Medulla oblongata (tissue), 1 donor: ENCODE measurements around the gene ZNF621.

ENCODE experiments used
- DNase-seq: peaks from one replicate; pipeline ENCODE4 v3.0.0-alpha.2; 2015; ENCODE audit errors: extremely low spot score

ZNF621 gene

GRCh38 chr3:40524568-40525285 lies at the start of gene ZNF621:
ZNF621 (plus strand) TSS chr3:40524960; CDS start chr3:40525841, 881 bp downstream.
- DNase-seq = peak; percentile 89

DNA sequence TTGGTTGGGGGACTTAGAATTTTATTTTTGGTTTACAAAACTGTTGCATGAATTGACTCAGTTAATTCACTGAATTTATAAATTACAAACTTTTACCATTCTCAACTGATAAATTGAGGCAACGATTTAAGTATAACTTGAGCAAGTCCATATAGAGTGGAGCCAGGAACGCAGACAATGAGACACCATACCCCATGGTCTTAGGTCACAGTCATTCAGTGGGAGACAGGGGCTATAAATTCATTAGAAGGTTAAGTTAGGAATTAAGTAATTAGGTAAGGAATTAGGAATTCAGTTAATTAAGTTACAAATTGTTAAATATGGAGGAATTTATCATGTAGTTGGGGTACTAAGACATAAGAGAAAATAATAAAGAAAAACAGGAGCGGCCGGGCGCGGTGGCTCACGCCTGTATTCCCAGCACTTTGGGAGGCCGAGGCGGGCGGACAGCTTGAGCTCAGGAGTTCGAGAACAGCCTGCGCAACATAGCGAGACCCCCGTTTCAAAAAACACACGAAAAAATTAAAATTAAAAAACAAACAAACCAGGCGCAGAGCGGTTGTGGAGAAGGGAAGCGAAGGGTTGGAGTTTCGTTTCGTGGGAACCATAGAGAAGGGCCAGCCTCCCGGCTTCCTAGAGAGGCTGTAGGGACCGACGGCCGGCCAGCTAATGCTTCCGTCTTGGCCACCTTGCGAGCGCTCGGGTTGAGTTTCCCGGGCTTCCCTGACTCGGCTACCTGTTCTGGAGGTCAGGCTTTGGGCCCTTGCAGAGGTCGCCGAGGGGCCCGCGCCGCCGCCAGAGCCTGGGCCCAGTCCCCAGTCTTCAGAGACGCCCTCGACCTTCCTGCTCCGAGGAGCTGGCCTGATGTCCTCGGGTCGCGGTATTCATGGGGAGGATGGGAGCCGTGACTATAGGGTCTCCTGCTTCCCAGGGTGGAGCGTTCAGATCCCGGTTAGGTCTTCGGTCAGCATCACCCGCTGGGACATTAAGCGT lies 48.0 kb upstream of the ZNF621 start, which contains the start of gene ZNF619:
Gene ZNF619 (plus strand): TSS at position 645 of the 993 bp plus-strand sequence. CDS start 858 bp downstream, outside the sequence.
- DNase-seq = peak; percentile 75

- peak; percentile 20 for DNase-seq
Observed at GRCh38 chr3:40477666-40478065, 47.1 kb upstream of the ZNF621 start.

DNA sequence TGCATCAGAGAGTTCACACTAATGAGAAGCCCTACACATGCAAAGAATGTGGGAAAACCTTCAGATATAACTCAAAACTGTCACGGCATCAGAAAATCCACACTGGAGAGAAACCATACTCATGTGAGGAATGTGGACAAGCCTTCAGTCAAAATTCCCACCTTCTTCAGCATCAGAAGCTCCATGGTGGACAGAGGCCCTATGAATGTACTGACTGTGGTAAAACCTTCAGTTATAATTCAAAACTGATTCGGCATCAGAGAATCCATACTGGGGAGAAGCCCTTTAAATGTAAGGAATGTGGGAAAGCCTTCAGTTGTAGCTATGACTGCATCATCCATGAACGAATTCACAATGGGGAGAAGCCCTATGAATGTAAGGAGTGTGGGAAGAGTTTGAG lies 37.6 kb upstream of the ZNF621 start:
- no peak for DNase-seq

DNA sequence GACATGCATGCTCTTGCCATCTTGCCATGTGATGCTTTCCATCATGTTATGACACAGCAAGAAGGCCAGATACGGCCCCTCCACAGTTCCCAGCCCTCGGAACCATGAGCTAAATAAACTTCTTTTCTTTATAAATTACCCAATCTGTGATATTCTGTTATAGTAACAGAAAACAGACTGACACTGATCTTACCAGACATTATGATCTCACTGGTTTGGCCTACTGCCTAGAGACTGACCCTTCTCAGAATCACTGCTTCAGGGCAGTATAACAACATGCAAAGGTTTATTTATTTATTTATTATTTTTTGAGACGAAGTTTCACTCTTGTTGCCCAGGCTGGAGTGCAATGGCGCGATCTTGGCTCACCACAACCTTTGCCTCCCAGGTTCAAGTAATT lies 33.8 kb upstream of the ZNF621 start:
- DNase-seq = no peak

GRCh38 chr3:40494698-40495097 lies 30.1 kb upstream of the ZNF621 start:
- DNase-seq = no peak

- DNase-seq = no peak
Observed at GRCh38 chr3:40497288-40497687, 27.5 kb upstream of the ZNF621 start.

- DNase-seq = no peak
Observed at GRCh38 chr3:40499952-40500351, 24.8 kb upstream of the ZNF621 start.

- DNase-seq = no peak
Observed at GRCh38 chr3:40502034-40502433, 22.7 kb upstream of the ZNF621 start.

- DNase-seq = no peak
Observed at GRCh38 chr3:40504636-40505430, 19.9 kb upstream of the ZNF621 start.

- DNase-seq = peak; percentile 81
Observed at GRCh38 chr3:40505599-40506462, 18.9 kb upstream of the ZNF621 start, which contains the start of gene ZNF620. ZNF620 (plus strand) TSS chr3:40506039; CDS start chr3:40506353, 314 bp downstream.

DNA sequence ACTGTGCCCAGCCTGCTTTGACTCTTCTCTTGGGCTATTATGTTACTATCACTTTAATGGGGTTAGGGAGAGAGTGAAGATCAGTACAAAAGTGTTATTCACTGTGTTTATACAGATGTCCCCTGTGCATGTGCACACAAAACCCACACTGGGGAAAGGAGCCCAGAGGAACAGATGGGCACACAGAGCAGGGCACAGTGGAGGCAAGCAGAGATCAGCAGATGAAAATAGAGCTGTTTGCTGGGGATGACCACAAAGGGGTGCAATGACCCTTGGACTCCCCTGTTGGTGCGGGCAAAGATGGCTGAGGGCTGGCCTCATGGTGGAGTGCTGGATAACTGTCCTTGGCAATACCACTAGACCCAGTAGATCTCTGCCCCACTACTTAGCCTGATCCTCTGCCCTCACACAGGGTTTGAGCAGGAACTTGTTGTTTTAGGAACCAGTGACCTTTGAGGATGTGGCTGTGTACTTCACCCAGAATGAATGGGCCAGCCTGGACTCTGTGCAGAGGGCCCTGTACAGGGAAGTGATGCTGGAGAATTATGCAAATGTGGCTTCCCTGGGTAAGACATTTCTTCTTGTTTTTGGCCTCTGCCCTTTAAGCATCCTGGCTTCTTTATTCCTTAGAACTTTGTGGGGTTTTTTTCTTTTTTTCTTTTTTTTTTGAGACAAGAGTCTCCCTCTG lies 13.6 kb upstream of the ZNF621 start:
- no peak for DNase-seq

- DNase-seq = no peak
Observed at GRCh38 chr3:40516201-40516600, 8.6 kb upstream of the ZNF621 start.

GRCh38 chr3:40518067-40518466 lies 6.7 kb upstream of the ZNF621 start:
- no peak for DNase-seq

- no peak for DNase-seq
Observed at GRCh38 chr3:40518848-40519247, 5.9 kb upstream of the ZNF621 start.

DNA sequence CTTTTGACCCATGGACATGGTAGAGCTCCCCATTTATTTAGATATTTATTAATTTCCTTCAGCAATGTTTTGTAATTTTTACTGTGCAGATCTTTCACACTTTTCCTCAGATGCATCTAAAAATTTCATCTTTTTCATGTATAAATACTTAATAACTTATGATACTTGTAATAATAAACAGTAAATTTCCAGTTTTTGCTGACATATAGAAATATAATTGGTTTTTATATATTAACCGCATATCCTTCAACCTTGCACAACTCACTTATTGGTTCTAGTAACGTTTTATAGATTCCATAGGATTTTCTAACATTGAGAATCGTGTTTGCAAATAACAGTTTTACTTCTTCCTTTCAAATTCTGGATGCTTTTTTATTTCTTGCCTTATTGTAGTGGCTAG lies 3.5 kb upstream of the ZNF621 start:
- no peak for DNase-seq

- peak; percentile 52 for DNase-seq
Observed at GRCh38 chr3:40523781-40524180, 979 bp upstream of the ZNF621 start.

DNA sequence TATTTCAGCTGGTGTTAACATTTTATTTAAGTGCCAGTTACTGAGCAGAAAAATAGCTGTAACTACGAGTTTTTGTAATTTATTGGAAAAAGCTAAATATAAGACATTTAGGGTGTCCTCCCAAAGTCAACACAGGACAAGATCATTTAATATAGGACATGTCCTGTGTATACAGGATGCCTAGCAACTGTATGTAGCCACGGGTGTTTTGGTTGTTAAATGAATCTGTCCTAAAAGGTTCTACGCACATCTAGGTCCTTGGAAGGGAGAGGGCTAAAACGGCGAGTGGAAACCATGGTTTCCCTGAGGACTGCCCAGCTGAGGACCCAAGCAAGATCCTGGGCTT lies 565 bp upstream of the ZNF621 start:
- DNase-seq = peak; percentile 35

DNA sequence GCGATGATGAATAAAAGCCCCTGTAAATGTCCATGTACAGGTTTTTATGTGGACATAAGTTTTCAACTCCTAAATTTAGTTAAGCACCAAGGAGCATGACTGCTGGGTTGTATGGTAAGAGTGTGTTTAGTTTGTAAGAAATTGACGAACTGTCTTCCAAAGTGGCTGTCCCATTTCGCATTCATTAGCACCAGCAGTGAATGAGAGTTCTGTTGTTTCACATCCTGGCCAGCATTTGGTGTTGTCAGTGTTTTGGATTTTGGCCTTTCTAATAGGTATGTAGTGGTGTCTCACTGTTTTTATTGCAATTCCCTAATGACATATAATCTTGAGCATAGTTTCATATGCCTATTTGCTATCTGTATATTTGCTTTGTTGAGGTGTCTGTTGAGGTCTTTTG lies 3.7 kb downstream of the ZNF621 start:
- peak; percentile 22 for DNase-seq

- DNase-seq = no peak
Observed at GRCh38 chr3:40532252-40532651, 7.5 kb downstream of the ZNF621 start.
